Colon (tissue), 2 donors: Measurements from ENCODE around the gene SDK1.
"Not testable (repeated sequence)": the region's sequence is repeated elsewhere in the genome, so short reads cannot be mapped to it uniquely, and the experiment has no call there.

Experiments
- FAIRE-seq: peaks from 2 replicates; lab custom pipeline; 2012; peaks lifted over from hg19 to GRCh38; lab: Jason Lieb, UNC
- donor health status: control.
- donor health status: control.

Gene SDK1

DNA sequence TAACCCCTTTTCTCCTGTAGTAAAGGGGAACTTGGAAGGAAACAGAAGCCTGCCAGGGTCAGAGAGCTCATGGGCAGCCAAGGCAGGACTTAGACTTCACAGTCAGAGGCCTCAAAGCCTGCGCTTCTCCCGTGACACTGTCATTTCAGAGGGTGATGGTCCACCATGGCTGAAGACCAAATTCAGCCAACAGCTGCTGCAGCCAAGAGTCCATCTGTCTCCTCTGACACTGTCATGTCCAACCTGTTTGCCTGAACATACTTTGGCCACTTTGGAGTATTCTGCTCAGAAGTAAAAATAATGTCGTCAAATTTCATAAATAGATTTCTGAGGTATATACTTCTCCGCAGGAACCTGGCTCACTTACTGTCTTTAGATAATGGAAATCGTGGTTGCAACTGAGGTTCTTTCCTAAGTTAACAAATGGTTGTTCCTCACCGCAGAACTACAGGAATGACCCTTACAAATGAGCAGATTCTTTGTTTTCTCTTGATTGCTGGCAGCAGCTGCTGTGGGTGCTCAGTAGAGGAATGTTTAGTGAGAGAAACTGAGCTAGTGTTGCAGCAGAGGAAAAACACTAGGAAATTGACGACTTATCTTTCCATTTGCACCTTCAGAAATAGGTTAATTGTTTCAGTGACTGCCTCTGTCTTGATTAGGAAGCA is 626.5 kb downstream of the SDK1 start:
- no peak for FAIRE-seq

DNA sequence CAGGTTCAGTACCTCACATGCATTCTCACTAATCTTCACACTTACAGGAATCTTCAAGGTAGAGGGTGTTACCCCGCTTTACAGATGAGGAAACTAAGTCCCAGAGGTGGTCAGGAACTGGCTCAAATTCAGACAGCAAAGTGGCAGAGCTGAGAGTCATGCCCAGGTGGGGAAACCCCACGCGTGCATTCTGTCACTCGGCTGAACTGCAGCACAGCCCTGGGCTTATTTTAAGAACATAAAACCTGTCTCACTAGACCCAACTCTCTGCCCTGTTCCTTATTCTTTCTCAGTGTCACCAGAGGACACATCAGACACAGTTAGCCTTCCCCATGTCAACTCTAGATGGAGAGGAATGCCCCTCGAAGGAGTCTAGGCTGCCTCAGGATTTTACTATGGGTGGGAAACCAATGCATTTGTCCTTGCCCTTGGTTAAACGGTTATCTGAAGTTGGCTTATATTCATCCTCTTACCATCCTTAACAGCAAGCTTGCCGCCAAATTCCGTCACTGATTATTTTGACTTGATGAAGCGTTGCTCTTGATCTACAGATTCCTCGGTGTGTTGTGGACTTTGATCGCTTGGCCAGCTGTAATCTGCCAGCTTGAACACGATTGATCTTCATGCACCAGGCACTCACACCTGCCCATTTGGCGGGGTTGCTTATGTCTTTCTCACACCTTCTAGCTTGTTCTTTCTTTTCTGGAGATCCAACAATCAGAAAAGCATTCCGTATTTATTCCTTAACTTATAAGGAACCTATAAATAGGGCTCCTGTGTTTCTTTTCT is 627.9 kb downstream of the SDK1 start:
- no peak for FAIRE-seq

DNA sequence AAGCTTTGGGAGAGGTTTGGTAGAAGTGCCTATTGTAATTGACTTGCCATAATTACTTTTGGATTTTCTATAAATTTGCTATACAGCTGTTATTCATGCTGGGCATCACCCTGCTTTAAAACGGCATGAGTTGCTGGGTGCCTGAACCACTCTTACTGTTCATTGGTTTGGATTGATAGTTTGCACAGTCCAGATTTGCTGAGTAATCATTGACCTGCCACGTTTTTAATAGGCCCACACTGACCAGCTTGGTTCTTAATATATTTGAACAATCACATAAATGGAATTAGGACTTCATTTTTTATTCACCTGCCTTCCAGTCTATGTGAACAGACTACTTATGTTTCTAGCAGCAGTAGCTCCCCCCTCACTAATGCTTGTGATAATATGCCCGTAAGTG is 630.8 kb downstream of the SDK1 start:
- FAIRE-seq: no peak

DNA sequence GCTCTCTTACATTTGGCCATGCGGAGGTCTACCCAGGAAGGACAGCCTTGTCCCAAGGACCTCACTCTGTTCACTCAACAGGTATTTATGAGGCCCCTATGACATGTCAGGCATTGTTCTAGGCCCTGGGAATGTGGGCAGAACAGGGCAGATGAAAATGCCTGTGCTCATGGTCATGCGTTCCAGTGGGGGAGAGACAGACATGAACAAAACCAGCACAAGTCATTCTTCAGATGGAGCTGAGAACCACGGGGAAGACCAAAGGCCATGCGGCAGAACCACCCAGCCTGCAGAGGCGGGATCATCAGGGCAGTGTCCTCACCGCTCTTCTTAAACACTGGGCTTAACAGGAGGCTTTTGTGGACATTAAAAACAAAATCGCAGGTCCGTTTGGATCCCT is 636.1 kb downstream of the SDK1 start:
- FAIRE-seq: no peak

DNA sequence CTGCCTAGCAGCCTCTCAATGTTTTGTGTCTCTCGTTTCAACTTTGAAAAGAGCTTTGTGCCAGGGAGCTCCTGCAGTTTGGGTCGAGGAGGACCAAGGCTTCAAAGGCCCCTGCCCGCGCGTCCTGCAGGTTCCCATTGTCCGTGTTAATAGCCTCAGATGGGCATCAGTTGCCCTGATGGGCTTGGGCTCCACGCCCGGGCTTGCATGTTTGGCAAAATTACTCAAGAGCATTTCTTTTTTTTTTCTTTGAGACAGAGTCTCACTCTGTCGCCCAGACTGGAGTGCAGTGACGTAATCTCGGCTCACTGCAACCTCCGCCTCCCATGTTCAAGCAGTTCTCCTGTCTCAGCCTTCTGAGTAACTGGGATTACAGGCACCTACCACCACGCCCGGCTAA is 636.6 kb downstream of the SDK1 start:
- no peak for FAIRE-seq

DNA sequence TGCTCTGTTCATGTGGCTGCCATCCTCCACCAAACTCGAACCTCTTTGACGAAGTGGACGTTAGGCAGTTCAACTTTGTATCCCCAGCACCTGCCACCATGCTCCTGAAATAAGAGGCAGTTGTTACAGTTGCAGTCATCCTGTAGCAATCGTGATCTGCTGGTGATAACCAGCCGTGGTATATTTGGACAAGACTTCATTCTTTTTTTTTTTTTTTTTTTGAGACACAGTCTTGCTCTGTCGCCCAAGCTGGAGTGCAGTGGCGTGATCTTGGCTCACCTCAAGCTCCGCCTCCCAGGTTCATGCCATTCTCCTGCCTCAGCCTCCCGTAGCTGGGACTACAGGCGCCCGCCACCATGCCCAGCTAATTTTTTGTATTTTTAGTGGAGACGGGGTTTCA is 640.7 kb downstream of the SDK1 start:
- FAIRE-seq: not testable (repeated sequence)

DNA sequence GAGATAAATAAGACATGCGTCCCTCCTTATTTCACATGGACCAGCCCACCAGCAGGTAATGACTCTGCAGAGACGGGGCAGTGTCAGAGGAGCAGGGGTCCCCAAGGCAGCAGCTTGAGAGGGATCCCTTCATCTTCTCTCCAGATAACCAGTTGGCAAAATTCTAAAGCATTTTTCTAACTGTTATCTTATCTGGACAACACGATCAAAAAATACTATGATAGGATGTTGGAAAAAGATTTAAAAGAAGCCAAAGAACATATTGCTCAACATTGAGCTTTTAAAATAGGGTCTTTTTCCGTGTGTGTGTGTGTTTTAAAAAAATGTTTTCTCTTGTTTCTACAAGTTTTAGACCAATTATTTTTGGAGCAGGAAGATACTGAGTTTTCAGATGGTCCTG is 641.2 kb downstream of the SDK1 start:
- no peak for FAIRE-seq

DNA sequence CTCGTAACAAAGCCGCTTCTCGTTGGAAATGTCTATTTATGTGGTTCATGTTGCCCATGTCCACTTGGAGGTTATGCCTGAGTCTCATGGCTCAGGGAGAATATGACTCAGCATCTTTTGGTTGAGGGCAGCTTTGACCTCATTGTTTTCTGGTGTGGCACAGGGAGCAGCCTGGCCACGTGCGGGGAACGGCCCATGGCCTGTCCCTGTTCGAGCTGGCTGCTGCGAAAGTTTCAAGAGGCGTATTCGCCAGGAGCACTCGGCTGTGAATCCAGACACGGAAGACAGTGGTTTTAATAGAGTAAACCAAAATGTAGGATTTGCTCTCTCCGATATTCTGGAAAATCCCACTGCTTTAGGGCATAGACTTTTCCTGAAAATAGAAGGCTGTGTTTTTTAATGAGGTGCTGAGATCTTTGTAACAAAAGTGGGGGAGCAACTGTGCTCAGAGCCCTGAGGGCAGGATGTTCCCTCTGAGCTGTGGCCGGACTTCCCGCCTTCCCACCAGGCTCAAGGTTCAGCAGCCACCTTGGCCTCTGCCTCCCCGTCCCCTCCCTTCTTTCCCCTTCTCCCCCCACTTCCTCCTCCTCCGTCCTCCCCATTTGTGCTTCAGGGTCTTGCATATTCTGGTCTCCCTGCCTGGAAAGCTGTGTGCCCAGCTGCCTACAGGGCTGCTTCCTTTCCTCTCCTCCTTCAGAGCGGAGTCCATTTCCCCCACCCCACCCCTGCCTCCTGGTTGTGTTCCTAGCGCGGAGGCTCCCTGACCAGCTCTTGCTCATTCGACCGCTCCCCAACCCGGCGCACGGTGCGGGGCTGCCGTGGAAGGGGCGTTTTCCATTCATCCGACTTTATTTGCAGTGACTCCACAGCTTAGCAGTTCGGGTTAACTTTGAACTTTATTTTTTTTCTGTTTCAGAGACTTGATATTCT is 642.0 kb downstream of the SDK1 start:
- FAIRE-seq: no peak

DNA sequence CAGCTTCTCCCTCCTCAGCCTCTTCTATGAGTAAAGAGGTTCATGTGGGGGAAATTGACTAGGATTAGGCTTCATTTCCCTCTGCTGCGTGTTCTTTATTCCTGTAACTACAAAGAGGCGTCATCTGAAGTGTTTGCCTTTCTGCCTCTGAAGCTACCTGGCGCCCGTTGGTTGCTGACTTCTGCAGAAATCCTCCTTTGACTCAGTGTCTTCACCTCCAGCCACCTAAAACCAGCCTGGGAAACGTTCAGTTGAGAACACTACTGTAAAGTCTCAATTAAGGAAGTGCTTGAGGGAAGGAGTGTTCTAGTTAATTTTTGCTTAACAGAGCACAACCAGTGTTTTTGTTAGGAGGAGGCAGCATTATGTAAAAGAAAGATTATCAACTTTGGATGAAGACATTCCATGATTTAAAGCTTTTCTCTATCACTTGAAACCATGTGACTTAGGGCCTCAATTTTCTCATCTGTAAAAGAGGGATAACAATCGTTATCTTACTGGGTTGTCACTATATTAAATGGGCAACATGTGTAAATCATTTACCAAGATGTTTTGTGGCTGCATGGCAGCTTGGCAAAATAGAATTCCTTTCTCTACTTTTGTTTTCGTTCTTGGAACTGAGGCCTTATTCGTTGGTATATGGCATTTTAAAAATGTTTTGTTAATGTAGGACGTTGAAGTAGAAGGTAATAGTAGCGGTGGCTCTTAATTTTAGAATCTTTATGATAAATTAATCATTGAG is 642.9 kb downstream of the SDK1 start:
- no peak for FAIRE-seq

DNA sequence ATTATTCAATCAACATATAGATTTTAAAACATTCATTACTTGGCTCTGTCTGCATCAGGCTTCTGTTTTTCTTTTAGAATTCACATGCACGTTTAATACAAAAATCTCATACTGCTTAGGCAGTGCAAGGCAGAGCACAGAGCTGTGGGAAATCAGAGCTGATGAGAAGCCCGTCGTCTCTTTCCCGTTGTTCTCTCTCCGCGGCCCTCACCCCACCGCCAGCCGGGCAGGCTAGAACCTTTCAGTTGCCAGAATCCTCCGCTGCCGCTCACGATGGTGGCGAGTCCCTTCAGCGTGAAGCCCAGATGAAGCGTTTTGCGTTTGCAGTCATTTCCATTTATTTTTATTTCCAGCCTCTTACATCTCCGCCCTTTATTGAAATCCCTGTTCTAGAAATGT is 648.2 kb downstream of the SDK1 start:
- no peak for FAIRE-seq

DNA sequence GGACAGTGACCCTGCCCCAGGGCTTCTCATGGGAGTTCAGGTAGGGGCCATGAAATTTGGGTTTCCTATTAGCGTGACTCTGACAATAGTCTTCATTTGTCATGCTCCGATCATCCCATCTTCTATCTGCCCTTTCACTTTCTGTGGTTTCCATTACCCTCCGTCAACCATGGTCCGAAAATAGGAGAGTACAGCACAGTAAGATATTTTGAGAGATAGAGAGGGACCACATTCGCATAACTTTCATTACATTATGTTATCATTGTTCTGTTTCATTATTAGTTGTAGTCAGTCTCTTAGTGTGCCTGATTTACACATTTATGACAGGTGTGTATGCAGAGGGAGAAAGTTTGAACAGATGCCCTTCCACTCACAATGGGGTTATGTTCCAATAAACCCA is 649.2 kb downstream of the SDK1 start:
- FAIRE-seq: no peak

DNA sequence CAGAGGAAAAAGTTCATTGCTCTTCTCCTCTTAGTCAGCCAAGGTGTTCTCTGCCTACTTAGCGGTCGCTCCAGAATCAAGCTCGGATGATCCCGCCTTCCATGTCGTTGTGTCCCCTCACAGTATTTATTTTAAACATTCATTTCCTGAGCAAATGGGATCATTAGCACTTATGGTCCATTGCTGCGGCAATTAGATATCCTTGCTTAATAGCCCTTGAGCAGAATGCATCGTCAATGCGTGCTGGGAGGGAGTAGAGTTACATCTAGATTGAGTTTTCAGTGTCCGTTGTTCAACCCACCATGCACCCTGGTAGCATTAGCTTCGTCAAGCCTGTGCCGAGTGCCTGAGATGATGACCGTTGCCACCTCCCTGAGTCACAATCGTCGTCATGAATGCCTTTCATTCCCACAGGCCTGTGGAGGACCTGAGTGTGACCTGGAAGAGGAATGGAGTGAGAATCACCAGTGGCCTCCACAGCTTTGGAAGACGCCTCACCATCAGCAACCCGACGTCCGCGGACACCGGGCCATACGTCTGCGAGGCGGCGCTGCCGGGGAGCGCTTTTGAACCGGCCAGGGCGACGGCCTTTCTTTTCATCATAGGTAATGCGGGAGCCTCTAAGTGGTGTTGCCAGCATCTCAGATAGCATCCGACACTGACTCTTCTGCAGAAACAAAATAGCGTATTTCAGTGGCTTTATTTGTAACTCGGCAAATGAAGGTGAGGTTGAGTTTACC is 650.4 kb downstream of the SDK1 start:
- no peak for FAIRE-seq

DNA sequence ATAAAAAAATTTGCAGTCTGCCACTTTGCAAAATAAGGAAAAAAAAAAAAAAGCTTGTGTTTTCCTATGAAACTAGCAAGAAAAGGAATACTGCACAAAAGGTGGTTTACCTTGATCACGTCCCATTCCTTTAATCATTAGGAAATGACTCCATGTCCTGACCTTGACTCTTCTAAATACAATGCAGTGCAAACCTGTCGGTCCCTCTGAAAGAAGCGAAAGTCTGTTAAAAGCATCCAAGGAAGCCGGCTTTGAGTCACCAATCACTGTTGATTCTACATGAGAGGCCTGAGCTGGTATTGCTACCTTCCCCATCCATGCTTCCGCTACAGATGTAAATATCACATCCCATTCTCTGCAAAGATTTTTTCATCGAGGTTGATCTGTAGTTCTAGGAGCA is 652.1 kb downstream of the SDK1 start:
- no peak for FAIRE-seq

DNA sequence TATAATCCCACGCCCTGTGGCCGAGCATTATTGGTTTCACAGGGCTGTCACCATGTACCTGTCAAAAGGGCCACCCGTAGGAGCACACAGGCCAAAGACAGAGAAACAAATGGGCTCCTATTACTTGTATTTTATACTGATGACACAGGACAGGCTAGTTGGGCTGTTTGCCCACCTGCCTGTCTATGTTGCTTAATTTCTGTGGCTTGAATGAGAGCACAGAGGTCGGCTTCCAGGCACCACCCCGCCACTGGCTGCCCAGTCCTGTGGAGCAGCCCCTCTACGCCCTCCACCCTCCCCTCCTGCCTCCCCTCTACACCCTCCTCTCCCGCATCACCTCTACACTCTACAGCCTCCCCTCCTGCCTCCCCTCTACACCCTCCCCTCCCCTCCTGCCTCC is 652.9 kb downstream of the SDK1 start:
- FAIRE-seq: no peak

DNA sequence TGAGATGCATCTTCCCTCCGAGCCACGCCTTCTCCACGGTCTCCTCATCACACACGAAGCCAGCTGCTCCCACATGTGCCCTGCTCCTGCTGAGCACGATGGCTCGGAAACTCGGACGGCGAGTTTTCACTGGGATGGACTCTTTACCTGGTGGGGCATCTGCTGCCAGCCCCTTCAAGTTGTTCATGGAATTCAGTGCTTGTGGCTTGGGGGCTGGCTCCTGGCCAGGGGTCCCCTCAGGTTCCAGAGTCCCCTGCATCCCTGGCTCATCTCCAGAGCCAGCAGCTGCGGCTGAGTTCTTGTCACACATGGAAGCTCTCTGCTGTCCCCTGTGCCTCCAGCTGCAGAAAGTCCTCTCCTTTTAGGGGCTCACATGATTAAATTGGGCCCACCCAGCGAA is 654.0 kb downstream of the SDK1 start:
- no peak for FAIRE-seq

DNA sequence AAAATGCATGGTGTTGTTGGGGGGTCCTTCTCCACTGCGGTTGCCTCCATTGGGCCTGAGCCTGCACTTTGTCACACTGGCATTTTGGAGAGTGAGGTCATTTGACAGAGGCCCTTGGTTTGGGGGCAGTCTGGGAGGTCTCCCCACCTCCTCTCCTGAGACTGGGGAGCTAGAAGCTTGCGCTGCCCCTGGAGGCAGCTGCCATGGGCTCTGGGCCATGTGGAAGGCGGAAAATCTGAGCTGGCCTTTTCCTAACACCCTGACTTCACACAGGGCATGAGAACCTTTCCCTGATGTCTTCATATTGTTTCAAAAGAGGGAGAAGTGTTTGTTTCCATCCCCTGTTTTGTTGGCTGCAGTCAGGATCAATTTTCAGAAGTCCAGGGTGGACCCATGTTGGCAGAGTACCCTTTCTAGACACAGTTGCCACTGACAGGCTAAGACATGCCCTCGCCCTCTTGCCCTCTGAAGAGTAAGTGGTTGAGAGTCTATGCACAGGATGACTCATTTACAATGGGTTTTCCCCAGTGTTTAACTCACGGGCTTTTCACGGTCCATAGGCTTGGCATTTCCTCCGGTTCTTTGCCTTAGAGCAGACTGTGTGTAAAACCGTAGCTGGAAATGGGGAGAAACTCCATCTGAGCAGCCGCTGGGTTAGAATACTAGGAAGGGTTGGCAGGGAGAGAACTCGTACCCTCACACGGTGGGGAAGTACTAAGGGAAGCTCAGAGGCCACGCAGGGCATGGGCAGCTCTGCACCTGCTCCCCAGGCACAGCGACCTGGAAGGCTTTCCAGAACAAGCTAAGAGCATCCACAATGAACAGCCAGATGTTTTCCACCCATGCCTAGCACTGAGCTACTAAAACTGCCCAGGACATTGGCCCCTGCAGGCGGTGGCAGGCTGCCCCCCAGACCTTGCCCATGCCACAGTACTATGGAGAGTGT is 655.0 kb downstream of the SDK1 start:
- FAIRE-seq: no peak

DNA sequence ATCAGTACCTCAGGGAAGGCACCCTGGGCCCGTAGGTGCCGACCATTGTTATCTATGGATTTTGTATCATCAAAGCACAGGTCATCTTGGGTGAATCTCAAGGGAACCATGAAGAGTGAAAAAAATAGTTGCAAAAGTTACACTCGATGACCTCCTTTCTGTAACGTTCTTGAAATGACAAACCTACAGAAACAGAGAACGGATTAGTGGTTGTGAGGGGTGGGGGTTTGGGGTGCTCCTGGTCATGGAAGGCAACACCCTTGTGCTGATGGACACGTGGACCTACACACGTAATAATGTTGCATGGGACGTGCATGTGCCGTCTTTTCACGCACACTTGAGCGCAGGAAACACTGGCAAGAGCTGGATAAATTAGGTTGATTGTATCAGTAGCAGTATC is 655.9 kb downstream of the SDK1 start:
- FAIRE-seq: no peak

DNA sequence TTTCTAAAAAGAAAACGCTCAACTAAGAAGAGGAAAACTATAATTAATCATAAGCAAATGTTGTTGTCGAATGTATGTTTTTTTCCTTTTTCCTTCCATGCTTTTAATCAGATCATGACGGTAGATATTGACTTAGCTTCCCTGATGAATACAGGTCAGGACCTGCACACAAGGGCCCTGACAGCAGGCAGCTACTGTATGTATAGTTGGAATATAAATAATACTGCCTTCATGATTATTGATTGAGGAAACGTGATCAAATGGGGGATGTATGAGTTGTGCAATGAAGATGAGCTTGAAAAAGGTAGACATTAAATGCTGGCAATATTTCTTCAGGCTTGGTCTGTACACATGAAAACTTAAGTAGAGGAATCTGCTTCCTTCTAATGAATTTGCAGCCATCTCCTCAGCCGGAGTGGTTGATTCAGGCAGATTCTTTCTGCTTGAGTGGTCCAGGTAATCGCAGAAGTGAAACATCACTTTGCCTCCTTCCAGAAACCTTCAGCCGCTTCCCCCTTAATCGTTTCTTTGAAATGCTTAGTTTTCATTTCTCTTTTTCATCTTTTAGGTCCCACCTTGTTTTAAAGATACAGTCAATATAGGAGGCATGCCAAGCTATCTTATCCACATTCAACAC is 656.5 kb downstream of the SDK1 start:
- no peak for FAIRE-seq

DNA sequence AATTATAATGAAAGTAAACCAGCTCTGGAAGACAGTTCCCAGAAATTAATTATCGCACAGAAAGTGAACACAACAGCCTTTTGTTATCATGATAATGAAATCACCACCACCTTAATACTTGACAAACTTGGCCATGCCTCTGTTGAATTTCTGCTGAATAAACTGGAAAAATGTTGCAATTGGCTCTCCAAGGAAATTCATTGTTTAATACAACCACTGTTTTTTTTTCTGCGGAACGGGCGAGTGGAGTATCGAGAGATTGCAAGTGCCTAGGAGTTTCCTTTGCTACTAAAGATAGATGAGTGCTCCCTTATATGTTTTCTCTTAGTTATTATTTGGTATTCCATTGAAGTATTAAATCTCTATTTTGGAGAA is 657.0 kb downstream of the SDK1 start:
- no peak for FAIRE-seq

DNA sequence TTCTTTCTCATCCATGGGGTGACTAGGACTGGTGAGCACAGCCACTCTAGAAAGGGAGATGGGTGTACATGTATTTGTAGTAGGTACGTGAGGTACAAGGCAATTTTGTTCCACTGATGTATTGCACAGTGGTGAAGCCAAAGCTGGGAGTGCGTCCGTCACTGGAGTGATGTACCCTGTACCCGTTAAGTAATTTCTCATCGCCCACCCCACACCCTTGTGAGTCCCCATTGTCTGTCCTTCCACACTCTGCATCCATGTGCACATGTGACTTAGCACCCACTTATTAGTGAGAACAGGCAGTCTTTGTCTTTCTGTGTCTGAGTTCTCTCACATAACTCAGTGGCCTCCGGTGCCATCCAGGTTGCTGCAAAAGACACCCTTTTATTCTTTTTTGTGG is 658.3 kb downstream of the SDK1 start:
- no peak for FAIRE-seq
